WTC11 (cell line): ENCODE measurements around the gene SRSF4. TPM values are rescaled to one million over a fixed set of nuclear protein-coding genes. Genes with fewer than 3 reads are reported as not detected.
"Not testable (repeated sequence)": the region's sequence is repeated elsewhere in the genome, so short reads cannot be mapped to it uniquely, and the experiment has no call there.

ENCODE experiments used
- ATAC-seq: fragments of 200-7000 bp; cut with Tn5 transposase; 2 replicates; pipeline ENCODE4 v1.10.0; 2021; ENCODE audit warnings: mild to moderate bottlenecking, moderate library complexity
- CTCF ChIA-PET: fragments of 300-600 bp; sonication (Branson Sonifier 250); formaldehyde crosslinking; loops from one replicate; lab custom pipeline; 2021; ENCODE audit warnings: antibody characterized with exemption; lab: Charles Lee
- POLR2A ChIA-PET: fragments of 350-600 bp; sonication (Branson Sonifier 250); formaldehyde crosslinking; loops from one replicate; lab custom pipeline; 2021; ENCODE audit warnings: antibody characterized with exemption; lab: Charles Lee
- DNase-seq: peaks from one replicate; pipeline ENCODE4 v3.0.0; 2021; ENCODE audit warnings: low spot score
- H3K27ac Mint-ChIP-seq: 2 replicates; pipeline ENCODE4 v1.8.0; 2021; ENCODE audit warnings: mixed read lengths
- H3K27me3 Mint-ChIP-seq: 2 replicates; pipeline ENCODE4 v1.8.0; 2021; ENCODE audit warnings: low read depth, mild to moderate bottlenecking, moderate library complexity, mixed read lengths
- H3K36me3 Mint-ChIP-seq: 2 replicates; pipeline ENCODE4 v1.8.0; 2021; ENCODE audit warnings: mixed read lengths
- H3K4me1 Mint-ChIP-seq: 2 replicates; pipeline ENCODE4 v1.8.0; 2022; ENCODE audit warnings: mixed read lengths
- H3K4me3 Mint-ChIP-seq: 2 replicates; pipeline ENCODE4 v1.8.0; 2021; ENCODE audit warnings: mild to moderate bottlenecking, moderate library complexity, mixed read lengths
- H3K9me3 Mint-ChIP-seq: 2 replicates; pipeline ENCODE4 v1.8.0; 2021; ENCODE audit warnings: mixed read lengths
- AFF4 ChIP-seq: sonication (generic); formaldehyde crosslinking; IDR thresholded peaks from 2 replicates; pipeline ENCODE4 v1.8.1; 2023; ENCODE audit warnings: mild to moderate bottlenecking, missing genetic modification reagents, borderline replicate concordance
- ATF3 ChIP-seq: sonication (generic); formaldehyde crosslinking; conservative IDR thresholded peaks from 2 replicates; pipeline ENCODE4 v1.8.1; 2022; ENCODE audit warnings: mild to moderate bottlenecking, missing genetic modification reagents
- CREM ChIP-seq: sonication (generic); formaldehyde crosslinking; IDR thresholded peaks from 2 replicates; pipeline ENCODE4 v1.8.1; 2022; ENCODE audit warnings: mild to moderate bottlenecking, missing genetic modification reagents, moderate library complexity
- CTCF ChIP-seq: fragments of 200-600 bp; IDR thresholded peaks from 2 replicates; pipeline ENCODE4 v1.8.0; 2022; ENCODE audit warnings: antibody characterized with exemption
- E2F4 ChIP-seq: sonication (generic); formaldehyde crosslinking; IDR thresholded peaks from 2 replicates; pipeline ENCODE4 v1.8.1; 2022; ENCODE audit warnings: low read depth, mild to moderate bottlenecking, moderate library complexity, missing genetic modification reagents, borderline replicate concordance
- ELF4 ChIP-seq: sonication (generic); formaldehyde crosslinking; IDR thresholded peaks from 2 replicates; pipeline ENCODE4 v1.8.1; 2022; ENCODE audit warnings: low read depth, mild to moderate bottlenecking, moderate library complexity, missing genetic modification reagents
- ESRRA ChIP-seq: sonication (generic); formaldehyde crosslinking; IDR thresholded peaks from 2 replicates; pipeline ENCODE4 v1.8.1; 2022; ENCODE audit warnings: mild to moderate bottlenecking, missing genetic modification reagents, borderline replicate concordance
- FOXP1 ChIP-seq: sonication (generic); formaldehyde crosslinking; IDR thresholded peaks from 2 replicates; pipeline ENCODE4 v1.8.0; 2022; ENCODE audit warnings: missing genetic modification reagents, mild to moderate bottlenecking, moderate library complexity, borderline replicate concordance
- JAZF1 ChIP-seq: fragments of 250-450 bp; sonication (Bioruptor Pico); IDR thresholded peaks from 2 replicates; pipeline ENCODE4 v1.9.0; 2021; ENCODE audit warnings: moderate library complexity, mild to moderate bottlenecking, inconsistent platforms
- JUN ChIP-seq: sonication (generic); formaldehyde crosslinking; IDR thresholded peaks from 2 replicates; pipeline ENCODE4 v1.8.0; 2023; ENCODE audit warnings: mild to moderate bottlenecking, missing genetic modification reagents
- NFE2L1 ChIP-seq: sonication (generic); formaldehyde crosslinking; IDR thresholded peaks from 2 replicates; pipeline ENCODE4 v1.8.1; 2023; ENCODE audit warnings: missing genetic modification reagents
- NR3C1 ChIP-seq: sonication (generic); formaldehyde crosslinking; conservative IDR thresholded peaks from 2 replicates; pipeline ENCODE4 v1.8.1; 2023; ENCODE audit warnings: low read depth, mild to moderate bottlenecking, missing genetic modification reagents
- PRRX2 ChIP-seq: fragments of 250-450 bp; sonication (Bioruptor Pico); IDR thresholded peaks from 2 replicates; pipeline ENCODE4 v1.8.0; 2021; ENCODE audit warnings: mild to moderate bottlenecking
- RELA ChIP-seq: sonication (generic); formaldehyde crosslinking; IDR thresholded peaks from 2 replicates; pipeline ENCODE4 v1.8.1; 2022; ENCODE audit warnings: missing genetic modification reagents, mild to moderate bottlenecking, borderline replicate concordance
- RORB ChIP-seq: fragments of 250-450 bp; sonication (Bioruptor Pico); IDR thresholded peaks from 2 replicates; pipeline ENCODE4 v1.9.0; 2021; ENCODE audit warnings: mild to moderate bottlenecking
- SMAD3 ChIP-seq: sonication (generic); formaldehyde crosslinking; IDR thresholded peaks from 2 replicates; pipeline ENCODE4 v1.8.0; 2022; ENCODE audit warnings: missing genetic modification reagents, mild to moderate bottlenecking, borderline replicate concordance
- SMAD4 ChIP-seq: sonication (generic); formaldehyde crosslinking; IDR thresholded peaks from 2 replicates; pipeline ENCODE4 v1.8.0; 2022; ENCODE audit warnings: mild to moderate bottlenecking, missing genetic modification reagents
- SOX15 ChIP-seq: fragments of 250-450 bp; sonication (Bioruptor Pico); IDR thresholded peaks from 2 replicates; pipeline ENCODE4 v1.9.0; 2021; ENCODE audit warnings: mild to moderate bottlenecking
- ZMAT4 ChIP-seq: fragments of 250-450 bp; sonication (Bioruptor Pico); IDR thresholded peaks from 2 replicates; pipeline ENCODE4 v1.9.0; 2021; ENCODE audit warnings: mild to moderate bottlenecking
- ZNF317 ChIP-seq: sonication (generic); formaldehyde crosslinking; IDR thresholded peaks from 2 replicates; pipeline ENCODE4 v1.8.1; 2023; ENCODE audit warnings: low read depth, mild to moderate bottlenecking, moderate library complexity, missing genetic modification reagents, borderline replicate concordance
- ZNF671 ChIP-seq: fragments of 250-450 bp; sonication (Bioruptor Pico); IDR thresholded peaks from 2 replicates; pipeline ENCODE4 v1.8.0; 2021; ENCODE audit warnings: mild to moderate bottlenecking
- total RNA-seq: library from RNA; stranded (reverse); gene quantifications from 3 replicates; pipeline ENCODE4 v1.2.3, GENCODE V29; 2021

The SRSF4 gene
- total RNA-seq, 1 experiment from 2014 or later = 99.9 TPM

- TF ChIP-seq RELA (no peak), NFE2L1 (no peak), SMAD4 (CRISPR knock-in tag) (no peak), CREM (no peak), ZMAT4 (CRISPR knock-in tag) (no peak), ZNF671 (no peak), JAZF1 (no peak), SMAD3 (CRISPR knock-in tag) (no peak), RORB (CRISPR knock-in tag) (no peak), ATF3 (CRISPR knock-in tag) (no peak), FOXP1 (CRISPR knock-in tag) (no peak), ELF4 (CRISPR knock-in tag) (no peak), PRRX2 (no peak)
Measured at GRCh38 chr1:29112705-29113412, 68.8 kb downstream of the SRSF4 start (continued).

GRCh38 chr1:29108041-29108440 lies 73.7 kb downstream of the SRSF4 start:
- not testable (repeated sequence) for H3K4me3 Mint-ChIP-seq, H3K27me3 Mint-ChIP-seq, ATAC-seq, H3K27ac Mint-ChIP-seq, DNase-seq, H3K9me3 Mint-ChIP-seq
- CTCF ChIA-PET = interaction anchor here (0.6 to 1.6 kb wide), 6 partner anchors 9 to 226 kb away, joined by 3 to 7 read pairs (median 3); no protein-coding TSS in a partner anchor
- peaks cover 13% of the 10 kb centered on the region for H3K4me1 Mint-ChIP-seq
- peaks cover 12% of the 10 kb centered on the region for H3K36me3 Mint-ChIP-seq
- POLR2A ChIA-PET = interaction anchor here (0.6 to 0.7 kb wide), 4 partner anchors 73 to 458 kb away, joined by 3 to 4 read pairs (median 4); no protein-coding TSS in a partner anchor

- Mint-ChIP-seq H3K4me1 (no peaks in the 10 kb centered on the region), H3K36me3 (peaks cover 11% of the 10 kb centered on the region), H3K27ac (peak overlapping the region; percentile 43; the same call in 1 of the 2 replicates), H3K4me3 (no peak overlapping the region), H3K27me3 (no peaks in the 10 kb centered on the region), H3K9me3 (no peaks in the 10 kb centered on the region)
- CTCF ChIA-PET = interaction anchor here (0.6 to 1.3 kb wide), 2 partner anchors 19 to 224 kb away, joined by 3 to 4 read pairs; no protein-coding TSS in a partner anchor
- POLR2A ChIA-PET = interaction anchor here (0.6 kb wide), 2 partner anchors 92 to 224 kb away, joined by 4 to 9 read pairs; no protein-coding TSS in a partner anchor
- TF ChIP-seq ZNF317 (CRISPR knock-in tag) (no peak), NR3C1 (CRISPR knock-in tag) (no peak), SOX15 (CRISPR knock-in tag) (no peak), AFF4 (CRISPR knock-in tag) (no peak), JUN (CRISPR knock-in tag) (no peak), E2F4 (no peak), ESRRA (CRISPR knock-in tag) (no peak), CTCF (no peak), ELF4 (CRISPR knock-in tag) (no peak)
- ATAC-seq (no peak), DNase-seq (no peak)
Measured at GRCh38 chr1:29105822-29106221, 75.9 kb downstream of the SRSF4 start.
